ENCODE data around the gene OSBPL1A. TPM values are rescaled to one million over a fixed set of nuclear protein-coding genes. Genes with fewer than 3 reads are reported as not detected.

OSBPL1A gene
- total and polyA plus RNA-seq, 2 of the 8 experiments (the other 6 are each of a cell fraction or from before 2014, with no cell fraction given), result 53.2 to 74.9 TPM

GRCh38 chr18:24388957-24389356 is 8.7 kb downstream of the OSBPL1A start:
- Histone ChIP-seq H2BK15ac (ENCODE audit: low read length) (no peak overlapping the region), H2AK5ac (ENCODE audit: low read depth, low read length) (no peak overlapping the region), H3K9ac (replicated peaks in 1 of 4; ENCODE audit: extremely low read depth in 1 of 4, low read depth in 3 of 4, low read length in 3 of 4) (no peak overlapping the region), H4K91ac (replicated peaks; ENCODE audit: insufficient read length, low read length) (no peak overlapping the region), H2BK120ac (replicated peaks; ENCODE audit: low read depth, low read length) (no peak overlapping the region), H3K23me2 (ENCODE audit: low read depth, low read length) (no peaks in the 10 kb centered on the region), H3K9me3 (ENCODE audit: insufficient read depth in 2 of 2, low read depth in 1 of 2, low read length in 1 of 2) (no peaks in the 10 kb centered on the region), H3K4me3 (ENCODE audit: extremely low read depth in 1 of 4, insufficient read depth in 2 of 4, low read depth in 3 of 4, low read length in 4 of 4) (no peak overlapping the region), H3K27ac (ENCODE audit: low read depth, low read length) (no peak overlapping the region), H3K18ac (ENCODE audit: extremely low read depth, low read length) (no peak overlapping the region), H3K4me1 (replicated peaks in 1 of 4; ENCODE audit: control insufficient read depth in 3 of 4, insufficient read depth in 4 of 4, low read length in 3 of 4) (no peaks in the 10 kb centered on the region), H4K5ac (ENCODE audit: insufficient read length, low read depth, low read length) (no peak overlapping the region), H3K36me3 (ENCODE audit: control insufficient read depth in 2 of 4, insufficient read depth in 4 of 4, low read length in 3 of 4) (no peaks in the 10 kb centered on the region; a peak in 1 of 8 replicates), H2BK20ac (ENCODE audit: low read length) (no peak overlapping the region), H2BK12ac (ENCODE audit: low read depth, low read length) (no peak overlapping the region), H3K4ac (replicated peaks; ENCODE audit: insufficient read length, low read depth, low read length) (no peak overlapping the region), H2AFZ (ENCODE audit: low read length) (no peak overlapping the region), H3K23ac (ENCODE audit: insufficient read length) (no peak overlapping the region), H3K79me1 (ENCODE audit: low read depth, low read length) (peaks cover 6% of the 10 kb centered on the region), H4K8ac (ENCODE audit: extremely low read depth, insufficient read depth, low read length) (no peak overlapping the region), H2BK5ac (ENCODE audit: low read depth, low read length) (no peak overlapping the region), H3K27me3 (replicated peaks in 1 of 4; ENCODE audit: control insufficient read depth in 3 of 4, extremely low read depth in 1 of 4, insufficient read depth in 3 of 4, low read length in 3 of 4) (no peaks in the 10 kb centered on the region), H3K4me2 (ENCODE audit: insufficient read depth in 1 of 2, low read depth in 2 of 2, low read length in 2 of 2) (no peak overlapping the region), H4K20me1 (replicated peaks in 1 of 2; ENCODE audit: control insufficient read depth in 1 of 2, insufficient read depth in 2 of 2, low read length in 2 of 2) (peaks cover 0 to 8% of the 10 kb centered on the region in 2 experiments), H3K56ac (replicated peaks; ENCODE audit: insufficient read length, low read depth, low read length) (no peak overlapping the region), H3K14ac (ENCODE audit: insufficient read length) (no peak overlapping the region), H3K79me2 (ENCODE audit: control insufficient read depth in 1 of 2, insufficient read depth in 2 of 2, low read length in 2 of 2) (peaks cover 6 to 89% of the 10 kb centered on the region in 2 experiments)
- FAIRE-seq, result no peak
- 89% methylated on average over 3 of the region's 3 CpGs; no CpG with 5 or more reads in 1 of the 2 experiments for WGBS, 2 experiments (ENCODE audit: extremely low coverage in 1 of 2, insufficient coverage in 1 of 2, insufficient read length in 1 of 2, insufficient replicate concordance in 2 of 2, low coverage in 1 of 2, low lambda C conversion rate in 2 of 2, missing lambda C conversion rate in 1 of 2)
- ChIA-PET CTCF (ENCODE audit: partially characterized antibody) (interaction anchor here (0.8 to 2.0 kb wide), 3 partner anchors 18 to 29 kb away, joined by 3 to 9 read pairs (median 4); no protein-coding TSS in a partner anchor), POLR2A (ENCODE audit: partially characterized antibody) (interaction anchor here (0.6 to 1.6 kb wide), 3 partner anchors 8 to 38 kb away, joined by 3 to 5 read pairs (median 4); partner anchors contain the start of genes IMPACT and OSBPL1A)
- no peak for TF ChIP-seq POLR2AphosphoS5 (IDR thresholded peaks at IDR 0.05; ENCODE audit: low read depth, low read length)
- no peak for TF ChIP-seq PHF8 (conservative IDR thresholded peaks at IDR 0.05; ENCODE audit: low read depth, low read length)
- no peak for TF ChIP-seq GTF2F1 (IDR thresholded peaks at IDR 0.05; ENCODE audit: borderline replicate concordance, low read depth, low read length)
- TF ChIP-seq SAP30 (IDR thresholded peaks at IDR 0.05; ENCODE audit: insufficient read depth, insufficient replicate concordance, low read length), result no peak
- no peak for TF ChIP-seq RBBP5 (IDR thresholded peaks at IDR 0.05; ENCODE audit: borderline replicate concordance, low read depth, low read length)
- TF ChIP-seq ZNF274 (IDR thresholded peaks at IDR 0.05; ENCODE audit: borderline replicate concordance, extremely low read depth, low read length), result no peak
- no peak for TF ChIP-seq BACH1 (IDR thresholded peaks at IDR 0.05; ENCODE audit: low read length)
- TF ChIP-seq SIRT6 (IDR thresholded peaks at IDR 0.05; ENCODE audit: low read length), result no peak
- TF ChIP-seq SIN3A (conservative IDR thresholded peaks at IDR 0.05 in 1 of 2, IDR thresholded peaks at IDR 0.05 in 1 of 2; ENCODE audit: low read depth in 1 of 2, low read length in 2 of 2), result no peak
- TF ChIP-seq MAFK (IDR thresholded peaks at IDR 0.05; ENCODE audit: low read depth, low read length), result no peak
- no peak for TF ChIP-seq CTBP2 (IDR thresholded peaks at IDR 0.05; ENCODE audit: borderline replicate concordance, insufficient read depth, insufficient read length, low read length)
- TF ChIP-seq RFX5 (IDR thresholded peaks at IDR 0.05; ENCODE audit: borderline replicate concordance, low read depth, low read length), result no peak
- DNase-seq (ENCODE audit: low read depth in 1 of 2, low spot score in 2 of 2), result no peak
